Karpas-422 (cell line): ENCODE measurements around the gene LENG8. TPM values are rescaled to one million over a fixed set of nuclear protein-coding genes. Genes with fewer than 3 reads are reported as not detected.

Experiments used
- DNase-seq: peaks from one replicate; pipeline ENCODE4 v3.0.0-alpha.2; 2015
- H2AFZ ChIP-seq: fragments of 200-600 bp; sonication (generic); 2 replicates; pipeline ENCODE4 v1.6.1; 2014; ENCODE audit warnings: antibody characterized with exemption, low read length, mixed read lengths
- H3K27ac ChIP-seq: fragments of 200-600 bp; sonication (generic); 2 replicates; pipeline ENCODE4 v1.5.1; 2014; ENCODE audit warnings: mild to moderate bottlenecking, low read length, moderate library complexity
- H3K27me3 ChIP-seq: fragments of 200-600 bp; sonication (generic); 2 replicates; pipeline ENCODE4 v1.6.1; 2014; ENCODE audit warnings: low read length, mixed read lengths
- H3K36me3 ChIP-seq: fragments of 200-600 bp; sonication (generic); 2 replicates; pipeline ENCODE4 v1.6.1; 2014; ENCODE audit warnings: low read length, mixed read lengths; ENCODE audit not compliant: insufficient read depth
- H3K4me1 ChIP-seq: fragments of 200-600 bp; sonication (generic); 2 replicates; pipeline ENCODE4 v1.6.1; 2014; ENCODE audit warnings: mild to moderate bottlenecking, low read length, mixed read lengths
- H3K4me2 ChIP-seq: fragments of 200-600 bp; sonication (generic); 2 replicates; pipeline ENCODE4 v1.6.1; 2014; ENCODE audit warnings: low read length, low read depth, mild to moderate bottlenecking; ENCODE audit not compliant: poor library complexity, severe bottlenecking
- H3K4me3 ChIP-seq: fragments of 200-600 bp; sonication (generic); 2 replicates; pipeline ENCODE4 v1.5.1; 2014; ENCODE audit warnings: mild to moderate bottlenecking, antibody characterized with exemption, low read length, mixed read lengths
- H3K79me2 ChIP-seq: fragments of 200-600 bp; sonication (generic); 2 replicates; pipeline ENCODE4 v1.6.1; 2014; ENCODE audit warnings: mild to moderate bottlenecking, low read length, mixed read lengths
- H3K9ac ChIP-seq: fragments of 200-600 bp; sonication (generic); 2 replicates; pipeline ENCODE4 v1.6.0; 2014; ENCODE audit warnings: low read length
- H3K9me2 ChIP-seq: fragments of 200-600 bp; sonication (generic), shearing (Covaris generic); replicated peaks from 2 replicates; pipeline ENCODE4 v1.6.0; 2014; ENCODE audit warnings: mild to moderate bottlenecking, low read length, moderate library complexity; ENCODE audit not compliant: insufficient read depth
- H3K9me3 ChIP-seq: fragments of 300-700, 200-600 bp; sonication (generic); 2 replicates; pipeline ENCODE4 v1.6.1; 2014; ENCODE audit warnings: low read length, mixed read lengths
- H4K20me1 ChIP-seq: fragments of 200-600 bp; sonication (generic); 2 replicates; pipeline ENCODE4 v1.6.1; 2014; ENCODE audit warnings: mild to moderate bottlenecking, antibody characterized with exemption, low read length, low read depth; ENCODE audit not compliant: insufficient read depth
- total RNA-seq: library from RNA; depleted of rRNA; stranded (reverse); fragments of >200 nt; shearing (Covaris generic); gene quantifications from 2 replicates; pipeline ENCODE4 v1.2.3, GENCODE V29; 2014; ENCODE audit warnings: low replicate concordance

Gene LENG8
- total RNA-seq, 1 experiment from 2014 or later, result 88.3 TPM

DNA sequence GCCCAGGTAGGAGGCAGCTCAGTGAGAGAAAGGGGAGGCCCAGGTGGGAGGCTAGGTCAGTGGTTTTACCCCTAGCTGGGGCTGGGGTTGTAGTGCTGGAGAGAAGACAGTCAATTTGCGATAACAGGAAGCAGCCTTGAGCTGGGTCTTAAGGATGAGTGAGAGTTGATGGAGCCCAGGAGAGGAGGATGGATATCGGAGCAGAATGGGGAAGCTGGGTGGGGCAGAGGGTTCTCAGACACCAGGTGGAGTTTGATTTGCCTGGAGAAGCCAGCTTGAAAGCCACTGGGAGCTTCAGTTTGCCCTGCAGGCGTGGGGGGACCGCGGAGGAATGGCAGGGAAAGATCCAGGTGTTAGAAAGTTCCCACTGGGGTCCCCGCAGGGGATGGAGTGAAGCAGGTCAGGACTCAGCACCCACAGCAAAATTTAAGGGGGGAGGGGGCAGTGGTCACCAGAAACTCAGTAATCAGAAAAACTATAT lies 24.9 kb downstream of the LENG8 start:
- Histone ChIP-seq H3K4me2 (no peak overlapping the region), H3K27me3 (no peaks in the 10 kb centered on the region), H3K36me3 (no peaks in the 10 kb centered on the region), H3K9ac (no peak overlapping the region), H3K4me1 (no peaks in the 10 kb centered on the region), H3K27ac (no peak overlapping the region), H3K4me3 (no peak overlapping the region), H3K9me3 (no peaks in the 10 kb centered on the region), H2AFZ (no peak overlapping the region), H4K20me1 (no peaks in the 10 kb centered on the region), H3K9me2 (no peaks in the 10 kb centered on the region), H3K79me2 (no peaks in the 10 kb centered on the region)
- no peak for DNase-seq

DNA sequence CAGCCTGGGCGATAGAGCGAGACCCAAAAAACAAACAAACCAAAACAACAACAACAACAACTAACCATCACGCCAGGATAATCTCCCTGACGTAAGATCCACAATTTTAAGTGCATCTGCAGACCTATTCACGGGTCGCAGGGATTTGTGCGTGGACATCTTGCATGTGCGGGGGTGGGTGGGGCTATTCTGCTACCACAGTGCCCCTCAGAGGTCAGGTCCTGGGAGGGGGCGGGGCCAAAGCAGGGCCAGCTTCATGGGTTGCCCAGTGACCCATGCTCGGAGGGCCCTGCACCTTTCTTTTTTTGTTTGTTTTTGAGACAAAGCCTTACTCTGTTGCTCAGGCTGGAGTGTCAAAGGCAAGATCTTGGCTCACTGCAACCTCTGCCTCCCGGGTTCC lies 26.7 kb downstream of the LENG8 start:
- Histone ChIP-seq H3K79me2 (no peaks in the 10 kb centered on the region), H3K36me3 (no peaks in the 10 kb centered on the region), H3K27me3 (no peaks in the 10 kb centered on the region), H3K4me2 (no peak overlapping the region), H3K4me1 (no peaks in the 10 kb centered on the region), H3K9me2 (no peaks in the 10 kb centered on the region), H3K9ac (no peak overlapping the region), H2AFZ (no peak overlapping the region), H3K9me3 (no peaks in the 10 kb centered on the region), H3K4me3 (no peak overlapping the region), H4K20me1 (no peaks in the 10 kb centered on the region), H3K27ac (no peak overlapping the region)
- no peak for DNase-seq

DNA sequence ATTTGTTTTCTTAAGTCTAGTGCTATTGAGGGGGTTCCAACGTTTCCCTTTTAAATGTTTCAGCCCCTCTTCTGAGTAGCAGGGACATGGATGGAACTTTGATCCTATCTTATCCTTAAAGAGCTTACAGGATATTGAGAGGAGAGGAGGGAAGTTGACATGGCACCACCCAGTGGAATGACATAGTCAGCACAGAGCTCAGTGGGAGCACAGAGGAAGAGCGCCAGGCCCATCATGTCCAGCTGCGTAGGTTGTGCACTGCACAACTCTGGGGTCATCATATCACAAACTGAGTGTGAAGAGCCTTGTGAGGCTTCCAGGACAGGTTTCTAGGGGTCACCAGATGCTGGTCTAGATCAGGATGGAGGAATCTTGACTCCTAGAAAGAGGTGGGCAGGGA lies 28.7 kb downstream of the LENG8 start:
- H2AFZ ChIP-seq, result no peak overlapping the region
- no peaks in the 10 kb centered on the region for H3K27me3 ChIP-seq
- DNase-seq, result no peak
- no peaks in the 10 kb centered on the region for H3K79me2 ChIP-seq
- H3K9me2 ChIP-seq, result no peaks in the 10 kb centered on the region
- H3K4me3 ChIP-seq, result no peak overlapping the region
- H3K4me2 ChIP-seq, result no peak overlapping the region
- H3K9me3 ChIP-seq, result no peaks in the 10 kb centered on the region
- no peaks in the 10 kb centered on the region for H4K20me1 ChIP-seq
- no peaks in the 10 kb centered on the region for H3K36me3 ChIP-seq
- H3K9ac ChIP-seq, result no peak overlapping the region
- H3K4me1 ChIP-seq, result no peaks in the 10 kb centered on the region
- H3K27ac ChIP-seq, result no peak overlapping the region

DNA sequence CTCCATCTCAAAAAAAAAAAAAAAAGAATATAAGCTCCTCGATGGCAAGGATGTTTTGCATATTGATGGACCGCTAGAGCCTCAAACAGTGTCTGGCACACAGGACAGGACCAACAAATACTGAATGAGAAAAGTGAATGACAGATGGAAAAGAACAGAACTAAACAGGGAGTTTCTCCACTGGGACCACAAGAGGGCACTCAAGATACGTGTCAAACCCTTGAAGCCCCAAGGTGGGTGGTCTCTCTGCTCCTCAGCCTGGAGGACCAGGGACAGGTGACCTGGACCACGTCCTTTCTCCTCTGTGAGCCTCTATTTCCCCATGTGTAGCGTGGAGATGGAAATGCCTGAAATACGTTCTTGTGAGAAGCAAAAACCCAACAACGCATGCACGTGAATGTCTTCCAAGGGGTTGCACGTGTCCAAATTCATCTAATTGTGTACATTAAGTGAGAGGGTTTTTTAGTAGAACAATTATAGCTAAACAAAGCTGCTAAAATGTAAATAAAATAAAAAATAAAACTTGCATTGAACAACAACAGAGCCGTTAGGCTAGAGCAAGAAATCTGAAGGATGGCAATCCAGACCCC lies 29.8 kb downstream of the LENG8 start:
- no peak overlapping the region for H3K4me3 ChIP-seq
- H3K79me2 ChIP-seq, result no peaks in the 10 kb centered on the region
- H2AFZ ChIP-seq, result no peak overlapping the region
- H3K27ac ChIP-seq, result no peak overlapping the region
- H3K9me2 ChIP-seq, result no peaks in the 10 kb centered on the region
- no peaks in the 10 kb centered on the region for H4K20me1 ChIP-seq
- no peaks in the 10 kb centered on the region for H3K4me1 ChIP-seq
- peak; percentile 82 for DNase-seq
- H3K9me3 ChIP-seq, result no peaks in the 10 kb centered on the region
- no peak overlapping the region for H3K9ac ChIP-seq
- no peaks in the 10 kb centered on the region for H3K27me3 ChIP-seq
- H3K4me2 ChIP-seq, result no peak overlapping the region
- no peaks in the 10 kb centered on the region for H3K36me3 ChIP-seq

DNA sequence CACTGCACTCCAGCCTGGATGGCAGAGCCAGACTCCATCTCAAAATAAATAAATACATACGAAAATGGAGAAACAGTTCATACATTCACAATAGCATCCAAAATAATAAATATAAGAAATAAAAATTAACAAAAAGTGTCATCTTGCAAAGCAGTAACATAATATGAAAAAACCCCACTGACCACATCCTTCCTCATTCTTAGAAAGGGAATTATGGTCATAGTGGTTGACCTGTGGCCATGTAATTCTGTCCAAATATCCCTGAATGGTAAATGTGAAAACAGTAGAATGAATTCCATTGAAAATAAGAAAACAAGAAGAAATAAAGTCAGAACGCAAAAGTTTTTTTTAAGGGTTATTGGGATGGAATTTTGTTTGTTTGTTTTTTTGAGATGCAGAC lies 31.1 kb downstream of the LENG8 start:
- DNase-seq, result no peak
- Histone ChIP-seq H3K4me3 (no peak overlapping the region), H3K9me2 (no peaks in the 10 kb centered on the region)

DNA sequence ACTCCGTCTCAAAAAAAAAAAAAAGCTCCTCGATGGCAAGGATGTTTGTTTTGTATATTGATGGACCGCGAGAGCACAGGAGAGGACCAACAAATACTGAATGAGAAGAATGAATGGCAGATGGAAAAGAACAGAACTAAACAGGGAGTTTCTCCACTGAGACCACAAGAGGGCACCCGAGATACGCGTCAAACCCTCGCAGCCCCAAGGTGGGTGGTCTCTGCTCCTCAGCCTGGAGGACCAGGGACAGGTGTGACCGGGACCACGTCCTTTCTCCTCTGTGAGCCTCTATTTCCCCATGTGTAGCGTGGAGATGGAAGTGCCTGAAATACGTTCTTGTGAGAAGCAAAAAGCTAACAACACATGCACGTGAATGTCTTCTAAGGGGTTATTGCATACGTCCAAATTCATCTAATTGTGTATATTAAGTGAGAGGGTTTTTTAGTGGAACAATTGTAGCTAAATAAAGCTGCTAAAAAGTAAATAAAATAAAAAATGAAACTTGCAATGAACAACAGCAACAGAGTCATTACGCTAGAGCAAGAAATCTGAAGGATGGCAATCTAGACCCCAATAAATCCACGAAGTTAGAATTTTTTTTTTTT lies 32.4 kb downstream of the LENG8 start:
- Histone ChIP-seq H3K4me1 (no peaks in the 10 kb centered on the region), H4K20me1 (no peaks in the 10 kb centered on the region), H3K9ac (no peak overlapping the region), H3K4me3 (no peak overlapping the region), H3K27me3 (no peaks in the 10 kb centered on the region), H3K36me3 (no peaks in the 10 kb centered on the region), H3K9me3 (no peaks in the 10 kb centered on the region), H3K27ac (no peak overlapping the region), H3K4me2 (no peak overlapping the region), H2AFZ (no peak overlapping the region), H3K79me2 (no peaks in the 10 kb centered on the region), H3K9me2 (no peaks in the 10 kb centered on the region)
- DNase-seq, result peak; percentile 83

More for the DNA sequence above, 31.1 kb downstream of the LENG8 start:
- H3K4me1 ChIP-seq, result no peaks in the 10 kb centered on the region
- H2AFZ ChIP-seq, result no peak overlapping the region
- no peak overlapping the region for H3K9ac ChIP-seq
- H4K20me1 ChIP-seq, result no peaks in the 10 kb centered on the region
- H3K36me3 ChIP-seq, result no peaks in the 10 kb centered on the region
- H3K79me2 ChIP-seq, result no peaks in the 10 kb centered on the region
- no peak overlapping the region for H3K27ac ChIP-seq
- H3K9me3 ChIP-seq, result no peaks in the 10 kb centered on the region
- H3K4me2 ChIP-seq, result no peak overlapping the region
- H3K27me3 ChIP-seq, result no peaks in the 10 kb centered on the region

DNA sequence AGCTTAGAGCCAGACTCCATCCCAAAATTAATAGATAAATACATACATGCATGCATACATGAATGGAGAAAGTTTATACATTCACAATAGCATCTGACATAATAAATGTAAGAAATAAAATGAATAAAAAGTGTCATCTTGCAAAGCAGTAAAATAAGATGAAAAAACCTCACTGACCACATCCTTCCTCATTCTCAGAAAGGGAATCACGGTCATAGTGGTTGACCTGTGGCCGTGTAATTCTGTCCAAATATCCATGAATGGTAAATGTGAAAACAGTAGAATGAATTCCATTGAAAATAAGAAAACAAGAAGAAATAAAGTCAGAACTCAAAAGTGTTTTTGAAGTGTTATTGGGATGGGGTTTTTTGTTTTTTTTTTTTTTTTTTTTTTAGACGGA lies 33.9 kb downstream of the LENG8 start:
- no peaks in the 10 kb centered on the region for H4K20me1 ChIP-seq
- no peak overlapping the region for H3K9ac ChIP-seq
- H3K4me2 ChIP-seq, result no peak overlapping the region
- H2AFZ ChIP-seq, result no peak overlapping the region
- no peaks in the 10 kb centered on the region for H3K9me2 ChIP-seq
- H3K36me3 ChIP-seq, result no peaks in the 10 kb centered on the region
- H3K4me1 ChIP-seq, result no peaks in the 10 kb centered on the region
- H3K27ac ChIP-seq, result no peak overlapping the region
- H3K4me3 ChIP-seq, result no peak overlapping the region
- no peaks in the 10 kb centered on the region for H3K27me3 ChIP-seq
- no peaks in the 10 kb centered on the region for H3K9me3 ChIP-seq
- H3K79me2 ChIP-seq, result no peaks in the 10 kb centered on the region
- no peak for DNase-seq

DNA sequence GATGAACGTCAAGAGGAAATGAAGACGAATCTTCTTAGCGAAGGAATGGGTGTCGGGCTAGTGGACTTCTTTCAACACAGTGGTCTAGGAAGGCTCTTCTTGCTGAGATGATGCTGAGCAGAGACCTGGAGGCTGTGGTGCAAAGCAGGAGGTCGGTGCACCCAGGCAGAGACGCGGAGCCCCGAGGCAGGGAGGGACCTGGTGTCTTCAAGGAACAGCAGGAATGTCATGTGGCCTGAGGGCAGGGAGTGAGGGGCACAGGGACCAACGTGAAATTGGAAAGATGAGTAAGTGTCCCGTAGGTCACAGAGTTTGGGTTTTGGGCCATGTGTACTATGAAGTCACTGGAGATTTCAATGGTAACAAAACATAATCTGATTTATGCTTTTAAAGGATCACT lies 35.5 kb downstream of the LENG8 start:
- no peak overlapping the region for H2AFZ ChIP-seq
- H3K9me3 ChIP-seq, result no peaks in the 10 kb centered on the region
- no peak overlapping the region for H3K4me2 ChIP-seq
- no peaks in the 10 kb centered on the region for H3K27me3 ChIP-seq
- no peaks in the 10 kb centered on the region for H3K9me2 ChIP-seq
- H3K79me2 ChIP-seq, result no peaks in the 10 kb centered on the region
- H3K4me3 ChIP-seq, result no peak overlapping the region
- no peak overlapping the region for H3K27ac ChIP-seq
- H3K9ac ChIP-seq, result no peak overlapping the region
- no peaks in the 10 kb centered on the region for H3K36me3 ChIP-seq
- H3K4me1 ChIP-seq, result no peaks in the 10 kb centered on the region
- H4K20me1 ChIP-seq, result no peaks in the 10 kb centered on the region
- no peak for DNase-seq
